C4-2B (cell line): ENCODE data around the gene VPS26A.
A peak's percentile ranks its signal among the peaks of the same experiment; 100 is the strongest.

ENCODE experiments used
- CTCF ChIP-seq: fragments of 450-650 bp; conservative IDR thresholded peaks from 2 replicates; pipeline ENCODE4 v1.5.1; 2017; ENCODE audit warnings: mild to moderate bottlenecking
- ZFX ChIP-seq: fragments of 450-650 bp; IDR thresholded peaks from 2 replicates; pipeline ENCODE4 v1.6.1; 2017

- TF ChIP-seq CTCF (no peak), ZFX (peak; percentile 47; the same call in 1 of the 2 replicates)
These were observed 738 bp downstream of the VPS26A start for GRCh38 chr10:69124563-69125268.
